NCI-H2029 treated with DMSO at 0.1 percent for 48 hours (cell line): ENCODE data around the gene CCDC74A.
"Not testable (repeated sequence)": the region's sequence is repeated elsewhere in the genome, so short reads cannot be mapped to it uniquely, and the experiment has no call there.

Source experiments
- DNase-seq: peaks from one replicate; lab custom pipeline; 2025; lab: John Stamatoyannopoulos, UW

CCDC74A gene

GRCh38 chr2:131503587-131503986 is 24.1 kb upstream of the CCDC74A start:
- DNase-seq, result not testable (repeated sequence)

- not testable (repeated sequence) for DNase-seq
Measured at GRCh38 chr2:131504082-131504750, 23.5 kb upstream of the CCDC74A start.

GRCh38 chr2:131509615-131510014 is 18.1 kb upstream of the CCDC74A start:
- no peak for DNase-seq

GRCh38 chr2:131511291-131511968 is 16.3 kb upstream of the CCDC74A start:
- not testable (repeated sequence) for DNase-seq

GRCh38 chr2:131511969-131512870 is 15.5 kb upstream of the CCDC74A start:
- DNase-seq, result not testable (repeated sequence)

GRCh38 chr2:131514408-131515166 is 13.1 kb upstream of the CCDC74A start:
- DNase-seq, result not testable (repeated sequence)

- not testable (repeated sequence) for DNase-seq
Measured at GRCh38 chr2:131515235-131515634, 12.5 kb upstream of the CCDC74A start.

- DNase-seq, result no peak
Measured at GRCh38 chr2:131516011-131516410, 11.7 kb upstream of the CCDC74A start.

GRCh38 chr2:131516621-131517020 is 11.1 kb upstream of the CCDC74A start:
- DNase-seq, result not testable (repeated sequence)

GRCh38 chr2:131517106-131517831 is 10.4 kb upstream of the CCDC74A start:
- DNase-seq, result no peak

GRCh38 chr2:131517856-131518255 is 9.8 kb upstream of the CCDC74A start:
- DNase-seq, result not testable (repeated sequence)

- not testable (repeated sequence) for DNase-seq
Measured at GRCh38 chr2:131518531-131518930, 9.2 kb upstream of the CCDC74A start.

GRCh38 chr2:131519466-131519865 is 8.2 kb upstream of the CCDC74A start:
- no peak for DNase-seq

- not testable (repeated sequence) for DNase-seq
Measured at GRCh38 chr2:131519871-131520470, 7.7 kb upstream of the CCDC74A start.

- no peak for DNase-seq
Measured at GRCh38 chr2:131520526-131520925, 7.2 kb upstream of the CCDC74A start.

- not testable (repeated sequence) for DNase-seq
Measured at GRCh38 chr2:131521524-131521923, 6.2 kb upstream of the CCDC74A start.

- DNase-seq, result no peak
Measured at GRCh38 chr2:131521961-131522781, 5.5 kb upstream of the CCDC74A start.

GRCh38 chr2:131525256-131525655 is 2.4 kb upstream of the CCDC74A start:
- DNase-seq, result not testable (repeated sequence)

GRCh38 chr2:131528981-131529863 is 1.5 kb downstream of the CCDC74A start:
- DNase-seq, result not testable (repeated sequence)
